ENCODE data around the gene EWSR1.

GRCh38 chr22:29243874-29244446, 24.1 kb upstream of the EWSR1 start:
- TF ChIP-seq CTCF (conservative IDR thresholded peaks at IDR 0.05; ENCODE audit: low read length) = no peak
- TF ChIP-seq EZH2phosphoT487 (IDR thresholded peaks at IDR 0.05; ENCODE audit: borderline replicate concordance) = no peak

Measured in Loucy (cell line).